Activated CD4-positive, alpha-beta T cell treated with anti-CD3 and anti-CD28 coated beads for 48 hours (primary cell): ENCODE results near the gene ANO1.

ENCODE experiments used
- DNase-seq: peaks from one replicate; pipeline ENCODE4 v3.0.0-alpha.2; 2020

Gene ANO1

GRCh38 chr11:70097783-70098563 is 19.9 kb downstream of the ANO1 start:
- DNase-seq, result no peak

GRCh38 chr11:70098936-70099335 is 20.8 kb downstream of the ANO1 start:
- no peak for DNase-seq

- no peak for DNase-seq
These were observed 21.6 kb downstream of the ANO1 start for GRCh38 chr11:70099578-70100279.

GRCh38 chr11:70100280-70100603 is 22.1 kb downstream of the ANO1 start:
- no peak for DNase-seq

GRCh38 chr11:70100791-70101190 is 22.7 kb downstream of the ANO1 start:
- DNase-seq, result no peak

- no peak for DNase-seq
These were observed 25.3 kb downstream of the ANO1 start for GRCh38 chr11:70103256-70103975.

GRCh38 chr11:70104419-70104818 is 26.3 kb downstream of the ANO1 start:
- no peak for DNase-seq

GRCh38 chr11:70104961-70105360 is 26.8 kb downstream of the ANO1 start:
- no peak for DNase-seq

GRCh38 chr11:70105369-70105754 is 27.2 kb downstream of the ANO1 start:
- DNase-seq, result no peak

- no peak for DNase-seq
These were observed 27.8 kb downstream of the ANO1 start for GRCh38 chr11:70105755-70106571.

GRCh38 chr11:70106757-70107156 is 28.6 kb downstream of the ANO1 start:
- DNase-seq, result no peak

GRCh38 chr11:70107191-70107590 is 29.1 kb downstream of the ANO1 start:
- no peak for DNase-seq

- DNase-seq, result no peak
These were observed 29.6 kb downstream of the ANO1 start for GRCh38 chr11:70107756-70108155.

- no peak for DNase-seq
These were observed 30.1 kb downstream of the ANO1 start for GRCh38 chr11:70108250-70108649.

GRCh38 chr11:70109006-70109405 is 30.9 kb downstream of the ANO1 start:
- no peak for DNase-seq

GRCh38 chr11:70109903-70110302 is 31.8 kb downstream of the ANO1 start:
- DNase-seq, result no peak

GRCh38 chr11:70110538-70111055 is 32.5 kb downstream of the ANO1 start:
- DNase-seq, result no peak

GRCh38 chr11:70111269-70112016 is 33.3 kb downstream of the ANO1 start:
- DNase-seq, result no peak

- no peak for DNase-seq
These were observed 33.9 kb downstream of the ANO1 start for GRCh38 chr11:70112017-70112434.

GRCh38 chr11:70113801-70114200 is 35.7 kb downstream of the ANO1 start:
- no peak for DNase-seq

- DNase-seq, result no peak
These were observed 37.7 kb downstream of the ANO1 start for GRCh38 chr11:70115778-70116177.
